Heart right ventricle (tissue), 16 donors: ENCODE data around the gene PTRH1. TPM values are rescaled to one million over a fixed set of nuclear protein-coding genes. Genes with fewer than 3 reads are reported as not detected.
A peak's percentile ranks its signal among the peaks of the same experiment; 100 is the strongest.

ENCODE experiments used
- ATAC-seq, 8 donors: fragments of 200-7000 bp; cut with Tn5 transposase; one replicate each; pipeline ENCODE4 v1.9.1; 2020; ENCODE audit warnings: mild to moderate bottlenecking in 8 of 8, moderate library complexity in 8 of 8, moderate number of reproducible peaks in 1 of 8
- DNase-seq, 2 donors: peaks; one replicate each; pipeline ENCODE4 v3.0.0-alpha.2; 2020
- H3K27ac ChIP-seq, 10 donors: fragments of 200-600 bp; sonication (generic) in 2 of 10; one replicate each; pipeline versions ENCODE4 v1.5.0 to v1.8.0; 2020 to 2022; ENCODE audit warnings: mild to moderate bottlenecking in 3 of 10
- H3K27me3 ChIP-seq, 7 donors: fragments of 200-600 bp; one replicate each; pipeline ENCODE4 v1.8.0; 2021 to 2022; ENCODE audit warnings: mild to moderate bottlenecking in 2 of 7
- H3K36me3 ChIP-seq, 9 donors: fragments of 200-600 bp; sonication (generic) in 1 of 9; one replicate each; pipeline versions ENCODE4 v1.5.0 to v1.8.0; 2020 to 2022; ENCODE audit warnings: mild to moderate bottlenecking in 2 of 9
- H3K4me1 ChIP-seq, 9 donors: fragments of 200-600 bp; sonication (generic) in 1 of 9; one replicate each; pipeline versions ENCODE4 v1.5.0 to v1.8.0; 2020 to 2022; ENCODE audit warnings: mild to moderate bottlenecking in 4 of 9
- H3K4me3 ChIP-seq, 10 donors: fragments of 200-600 bp; sonication (generic) in 2 of 10; one replicate each; pipeline versions ENCODE4 v1.5.0 to v1.8.0; 2020 to 2022; ENCODE audit warnings: mild to moderate bottlenecking in 7 of 10, moderate library complexity in 2 of 10
- H3K9me3 ChIP-seq, 11 donors: fragments of 200-600 bp in 10 of 11; sonication (generic) in 2 of 11; one replicate each; pipeline versions ENCODE4 v1.5.0 to v1.8.0; 2013 to 2022; ENCODE audit warnings: mild to moderate bottlenecking in 2 of 11, control low read depth in 1 of 11, moderate library complexity in 1 of 11
- CTCF ChIP-seq, 9 donors: fragments of 200-600 bp; sonication (generic) in 2 of 9; IDR thresholded peaks; one replicate each; pipeline versions ENCODE4 v1.5.0 to v1.8.0; 2021 to 2022; ENCODE audit warnings: antibody characterized with exemption in 9 of 9, mild to moderate bottlenecking in 5 of 9, moderate library complexity in 1 of 9
- WGBS, 2 donors: extraction: QIAGEN DNeasy Blood & Tissue Kit; methylation state at CpG; one replicate each; pipeline ENCODE4 v1.1.7; 2013; ENCODE audit warnings: inconsistent platforms in 1 of 2; 5-methylcytosine and 5-hydroxymethylcytosine counted together
- intact Hi-C, 10 donors: fragments of 100-400 bp; cut with DNase I; formaldehyde crosslinking; loops; one replicate each; pipeline versions ENCODE4 v1.11.1 to v1.14.2; 2022
- polyA plus RNA-seq, 2 donors: library from polyadenylated mRNA; stranded (reverse); fragments of 200-250 nt; gene quantifications; one replicate each; pipeline ENCODE4 v1.2.3, GENCODE V29; 2013
- total RNA-seq, 10 donors: library from RNA; stranded (reverse); fragmentation: NEBNext Ultra II Directional in 3 of 10; extraction: Animal tissue kit (Norgen Biotek cat#: 25700) in 3 of 10; gene quantifications; one replicate each; pipeline versions ENCODE4 v1.2.1 to v1.2.4, GENCODE V29; 2021 to 2023
- donor health status: Arrhythmogenic right ventricular cardiomyopathy.
- donor health status: ischemic (EF 13 %, LVEDD 7.1; RV severe dilation, severe dysfunction).
- donor health status: healthy with polysubstance abuse.
- donor health status: DM: no; HTN: yes; CAD: no.
- donor health status: DM: no; HTN: no; CAD: no.
- donor health status: ischemic (EF 25% LVEDD 6.9; RV normal size, moderate dysfunction).
- donor health status: ischemic (EF 25% LVEDD 5.7; RV mildly dilated, moderate dysfunction).
- donor health status: healthy.
- donor health status: DM: yes; HTN: yes; CAD: no.
- donor health status: Ischemic cardiomyopathy.
- donor health status: ischemic (EF 35%, LVEDD 5.7; RV mildly dilated, moderate dysfunction).
- donor health status: nonischemic (EF 11% LVEDD 7.7; RV severe dilation, severe dysfunction).
- donor health status: DM: yes; HTN: yes; CAD: no.
- donor health status: PGD.
- donor health status: ischemic (EF 29% LVEDD 5.4; RV normal size, mild dysfunction).
- donor health status: nonischemic (EF 23%, LVEDD 6.1; RV moderate dilation, normal function).

PTRH1 gene
- total and polyA plus RNA-seq, 12 donors, result 8.1 to 47.0 (median 11.5) TPM

GRCh38 chr9:127723013-127723412, 7.5 kb upstream of the PTRH1 start:
- no peaks in the 10 kb centered on the region for H3K9me3 ChIP-seq
- no peaks in the 10 kb centered on the region for H3K36me3 ChIP-seq
- H3K4me1 ChIP-seq, result peaks cover 0 to 14% (median 12%) of the 10 kb centered on the region in 9 donors
- peaks cover 0 to 6% (median 0%) of the 10 kb centered on the region in 7 donors for H3K27me3 ChIP-seq
- no peak overlapping the region for H3K27ac ChIP-seq
- WGBS, 2 donors, result 97 to 98% methylated on average over 13 of the region's 13 CpGs
- intact Hi-C loops, result loop anchor here in 1 of 10 donors (10.0 kb wide), 1 partner anchor 218 kb away; no protein-coding TSS in a partner anchor
- TF ChIP-seq CTCF (IDR thresholded peaks at IDR 0.05), result no peak
- ATAC-seq, result no peak
- DNase-seq, result no peak
- H3K4me3 ChIP-seq, result no peak overlapping the region

GRCh38 chr9:127722055-127722745, 6.7 kb upstream of the PTRH1 start:
- Histone ChIP-seq H3K27ac (no peak overlapping the region), H3K9me3 (no peaks in the 10 kb centered on the region), H3K4me1 (peaks cover 0 to 17% (median 12%) of the 10 kb centered on the region in 9 donors), H3K27me3 (peaks cover 0 to 6% (median 0%) of the 10 kb centered on the region in 7 donors), H3K36me3 (no peaks in the 10 kb centered on the region), H3K4me3 (no peak overlapping the region)
- ATAC-seq, result no peak
- DNase-seq, result no peak
- WGBS, 2 donors, result 76 to 80% methylated on average over 12 of the region's 12 CpGs
- intact Hi-C loops, result loop anchor here in 1 of 10 donors (10.0 kb wide), 1 partner anchor 217 kb away; no protein-coding TSS in a partner anchor
- no peak for TF ChIP-seq CTCF (IDR thresholded peaks at IDR 0.05)

GRCh38 chr9:127721391-127721821, 5.9 kb upstream of the PTRH1 start:
- DNase-seq, result no peak
- intact Hi-C loops, result loop anchor here in 1 of 10 donors (10.0 kb wide), 1 partner anchor 217 kb away; no protein-coding TSS in a partner anchor
- WGBS, 2 donors, result 68 to 71% methylated on average over 11 of the region's 11 CpGs

GRCh38 chr9:127720865-127721227, 5.4 kb upstream of the PTRH1 start:
- DNase-seq, result no peak
- no peaks in the 10 kb centered on the region for H3K9me3 ChIP-seq
- peak overlapping the region in 1 of 10 donors; percentile 9 for H3K4me3 ChIP-seq
- no peak overlapping the region for H3K27ac ChIP-seq
- peaks cover 0 to 6% (median 0%) of the 10 kb centered on the region in 7 donors for H3K27me3 ChIP-seq
- intact Hi-C loops, result loop anchor here in 1 of 10 donors (10.0 kb wide), 1 partner anchor 216 kb away; no protein-coding TSS in a partner anchor
- H3K4me1 ChIP-seq, result peaks cover 0 to 25% (median 18%) of the 10 kb centered on the region in 9 donors
- ATAC-seq, result no peak
- no peaks in the 10 kb centered on the region for H3K36me3 ChIP-seq
- no peak for TF ChIP-seq CTCF (IDR thresholded peaks at IDR 0.05)

More at GRCh38 chr9:127721391-127721821, 5.9 kb upstream of the PTRH1 start:
- no peak for ATAC-seq
- TF ChIP-seq CTCF (IDR thresholded peaks at IDR 0.05), result no peak
- Histone ChIP-seq H3K27ac (no peak overlapping the region), H3K27me3 (peaks cover 0 to 6% (median 0%) of the 10 kb centered on the region in 7 donors), H3K9me3 (no peaks in the 10 kb centered on the region), H3K4me1 (peaks cover 0 to 20% (median 12%) of the 10 kb centered on the region in 9 donors), H3K4me3 (no peak overlapping the region), H3K36me3 (no peaks in the 10 kb centered on the region)
